OCI-LY3 (cell line): ENCODE measurements around the gene SUCLG2.

Source experiments
- H2AFZ ChIP-seq: fragments of 200-600, 300-600 bp; shearing (Covaris generic); 2 replicates; pipeline ENCODE4 v1.6.0; 2014; ENCODE audit warnings: antibody characterized with exemption, low read depth, low read length
- H3K27ac ChIP-seq: fragments of 200-600, 300-600 bp; sonication (generic); 2 replicates; pipeline ENCODE4 v1.5.1; 2014; ENCODE audit warnings: mild to moderate bottlenecking, low read length, moderate library complexity, mixed read lengths
- H3K27me3 ChIP-seq: fragments of 200-600, 300-600 bp; sonication (generic); 2 replicates; pipeline ENCODE4 v1.6.1; 2014; ENCODE audit warnings: low read depth, low read length, mixed read lengths
- H3K36me3 ChIP-seq: fragments of 200-600, 300-600 bp; sonication (generic); replicated peaks from 2 replicates; pipeline ENCODE3; 2014; ENCODE audit warnings: low read depth, low read length, mixed read lengths
- H3K4me1 ChIP-seq: fragments of 300-600, 200-600 bp; sonication (generic); 2 replicates; pipeline ENCODE4 v1.6.1; 2014; ENCODE audit warnings: low read length, mixed read lengths
- H3K4me2 ChIP-seq: fragments of 200-600, 300-600 bp; sonication (generic); 2 replicates; pipeline ENCODE4 v1.6.1; 2014; ENCODE audit warnings: low read length, mixed read lengths
- H3K4me3 ChIP-seq: fragments of 300-600, 200-600 bp; sonication (generic); 2 replicates; pipeline ENCODE4 v1.5.1; 2014; ENCODE audit warnings: antibody characterized with exemption, mild to moderate bottlenecking, low read length, moderate library complexity
- H3K79me2 ChIP-seq: fragments of 300-600, 200-600 bp; shearing (Covaris generic); 2 replicates; pipeline ENCODE4 v1.6.1; 2014; ENCODE audit warnings: mild to moderate bottlenecking, low read length, mixed read lengths
- H3K9ac ChIP-seq: fragments of 300-600, 200-600 bp; shearing (Covaris generic); 2 replicates; pipeline ENCODE4 v1.6.0; 2014; ENCODE audit warnings: mild to moderate bottlenecking, low read length, moderate library complexity
- H3K9me3 ChIP-seq: fragments of 200-600, 300-600 bp; shearing (Covaris generic); 2 replicates; pipeline ENCODE4 v1.6.1; 2014; ENCODE audit warnings: low read length, mixed read lengths; ENCODE audit not compliant: insufficient read depth
- H4K20me1 ChIP-seq: fragments of 200-600, 300-600 bp; sonication (generic); 2 replicates; pipeline ENCODE4 v1.6.1; 2016; ENCODE audit warnings: low read length, mixed read lengths; ENCODE audit not compliant: insufficient read depth
- EZH2phosphoT487 ChIP-seq: fragments of 200-600 bp; shearing (Covaris generic); IDR thresholded peaks from 2 replicates; pipeline ENCODE4 v1.6.1; 2018; ENCODE audit warnings: antibody characterized with exemption, mixed run types, low read depth
- TF ChIP-seq, protein P1 (sequence below): fragments of 200-600, 300-600 bp; sonication (generic); IDR thresholded peaks from 2 replicates; pipeline ENCODE4 v1.5.1; 2014; ENCODE audit warnings: antibody characterized with exemption, low read length, low read depth

Gene SUCLG2

DNA sequence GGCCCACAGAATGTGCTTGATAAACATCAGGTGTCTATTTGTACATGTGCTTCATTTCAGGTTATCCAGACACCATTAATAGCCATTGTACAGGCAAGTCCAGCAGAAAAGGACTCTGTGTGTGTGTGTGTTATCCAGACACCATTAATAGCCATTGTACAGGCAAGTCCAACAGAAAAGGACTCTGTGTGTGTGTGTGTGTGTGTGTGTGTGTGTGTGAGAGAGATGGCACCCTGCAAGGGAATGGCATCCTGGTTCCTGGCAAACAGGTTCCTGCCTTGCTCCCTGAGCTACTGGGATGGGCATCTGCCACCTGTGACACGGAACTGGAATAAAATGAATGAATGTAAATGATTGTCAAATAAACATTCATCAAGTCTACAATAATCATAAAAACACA is 11.7 kb downstream of the SUCLG2 start:
- TF ChIP-seq, protein P1, sequence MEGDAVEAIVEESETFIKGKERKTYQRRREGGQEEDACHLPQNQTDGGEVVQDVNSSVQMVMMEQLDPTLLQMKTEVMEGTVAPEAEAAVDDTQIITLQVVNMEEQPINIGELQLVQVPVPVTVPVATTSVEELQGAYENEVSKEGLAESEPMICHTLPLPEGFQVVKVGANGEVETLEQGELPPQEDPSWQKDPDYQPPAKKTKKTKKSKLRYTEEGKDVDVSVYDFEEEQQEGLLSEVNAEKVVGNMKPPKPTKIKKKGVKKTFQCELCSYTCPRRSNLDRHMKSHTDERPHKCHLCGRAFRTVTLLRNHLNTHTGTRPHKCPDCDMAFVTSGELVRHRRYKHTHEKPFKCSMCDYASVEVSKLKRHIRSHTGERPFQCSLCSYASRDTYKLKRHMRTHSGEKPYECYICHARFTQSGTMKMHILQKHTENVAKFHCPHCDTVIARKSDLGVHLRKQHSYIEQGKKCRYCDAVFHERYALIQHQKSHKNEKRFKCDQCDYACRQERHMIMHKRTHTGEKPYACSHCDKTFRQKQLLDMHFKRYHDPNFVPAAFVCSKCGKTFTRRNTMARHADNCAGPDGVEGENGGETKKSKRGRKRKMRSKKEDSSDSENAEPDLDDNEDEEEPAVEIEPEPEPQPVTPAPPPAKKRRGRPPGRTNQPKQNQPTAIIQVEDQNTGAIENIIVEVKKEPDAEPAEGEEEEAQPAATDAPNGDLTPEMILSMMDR = no peak
- no peak for TF ChIP-seq EZH2phosphoT487
- H3K27me3 ChIP-seq = no peaks in the 10 kb centered on the region
- H3K4me2 ChIP-seq = no peak overlapping the region
- H3K9me3 ChIP-seq = no peaks in the 10 kb centered on the region
- no peak overlapping the region for H3K9ac ChIP-seq
- peaks cover 94% of the 10 kb centered on the region for H3K79me2 ChIP-seq
- no peak overlapping the region for H2AFZ ChIP-seq
- H4K20me1 ChIP-seq = peaks cover 86% of the 10 kb centered on the region
- peaks cover 25% of the 10 kb centered on the region for H3K36me3 ChIP-seq
- no peak overlapping the region for H3K4me3 ChIP-seq
- peaks cover 5% of the 10 kb centered on the region for H3K4me1 ChIP-seq
- H3K27ac ChIP-seq = no peak overlapping the region

DNA sequence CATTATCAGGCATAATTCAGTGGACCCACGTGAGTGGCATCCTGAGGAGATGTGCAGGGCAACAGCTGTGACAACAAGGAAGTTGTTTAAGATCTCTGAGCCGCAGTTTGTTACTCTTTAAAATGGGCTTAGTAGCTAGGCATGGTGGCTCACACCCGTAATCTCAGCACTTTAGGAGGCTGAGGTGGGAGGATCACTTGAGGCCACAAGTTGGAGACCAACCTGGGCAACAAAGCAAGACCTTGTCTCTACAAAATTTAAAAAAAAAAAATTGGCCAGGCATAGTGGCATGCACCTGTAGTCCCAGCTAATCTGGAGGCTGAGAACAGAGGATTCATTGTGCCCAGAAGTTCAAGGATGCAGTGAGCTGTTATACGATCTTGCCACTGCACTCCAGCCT is 12.2 kb downstream of the SUCLG2 start:
- Histone ChIP-seq H3K27me3 (no peaks in the 10 kb centered on the region), H3K4me1 (no peaks in the 10 kb centered on the region; the same call in 1 of the 2 replicates), H3K27ac (no peak overlapping the region), H3K4me2 (no peak overlapping the region), H3K36me3 (peaks cover 23% of the 10 kb centered on the region), H4K20me1 (peaks cover 85% of the 10 kb centered on the region), H3K79me2 (peaks cover 94% of the 10 kb centered on the region), H3K9me3 (no peaks in the 10 kb centered on the region), H2AFZ (no peak overlapping the region), H3K9ac (no peak overlapping the region), H3K4me3 (no peak overlapping the region)
- no peak for TF ChIP-seq EZH2phosphoT487
- TF ChIP-seq, protein P1 = no peak

DNA sequence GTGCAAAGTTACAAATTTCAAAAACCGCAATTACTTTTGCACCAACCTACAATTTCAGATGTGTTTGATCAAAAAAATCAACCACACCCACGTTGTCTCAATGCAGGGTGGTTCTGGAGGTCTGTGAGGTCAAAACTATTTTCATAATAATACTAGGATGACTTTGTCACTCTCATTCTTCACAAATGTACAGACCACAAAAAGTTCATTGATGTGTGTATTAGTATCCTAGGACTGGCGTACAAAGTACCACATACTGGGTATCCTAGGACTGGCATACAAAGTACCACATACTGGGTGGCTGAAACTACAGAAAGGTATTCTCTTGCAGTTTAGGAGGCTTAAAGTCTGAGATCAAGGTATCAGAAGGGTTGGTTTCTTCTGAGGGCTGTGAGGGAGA is 13.0 kb downstream of the SUCLG2 start:
- peaks cover 92% of the 10 kb centered on the region for H3K79me2 ChIP-seq

DNA sequence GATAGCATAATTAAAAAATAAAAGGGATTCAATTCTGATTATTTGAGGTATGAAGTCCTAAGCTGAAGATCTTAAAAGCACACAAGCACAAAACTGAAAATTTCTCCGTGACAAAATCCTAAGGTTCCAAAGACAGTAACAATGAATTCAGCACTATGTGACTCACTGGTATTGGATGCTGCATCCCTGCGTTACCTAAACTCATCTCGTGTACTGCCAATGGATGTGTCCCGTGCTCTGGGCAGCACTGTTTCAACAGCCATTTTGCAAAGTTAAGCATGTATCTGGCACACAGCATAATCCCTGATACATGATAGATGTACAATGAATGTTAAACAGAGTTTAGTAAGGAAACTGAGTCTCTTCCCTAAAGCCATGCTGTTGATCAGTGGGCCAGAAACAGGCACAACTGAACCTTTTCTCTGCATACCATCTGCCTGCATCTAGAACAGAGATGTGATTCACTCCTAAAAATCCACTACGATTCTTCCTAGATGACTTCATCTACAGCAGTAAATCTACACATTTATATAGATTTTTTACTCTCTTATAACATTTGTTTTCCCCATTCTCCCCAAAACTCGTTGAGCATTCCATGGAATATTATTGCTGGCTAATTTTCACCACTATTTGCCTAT is 14.3 kb downstream of the SUCLG2 start:
- TF ChIP-seq, protein P1 = no peak
- TF ChIP-seq EZH2phosphoT487 = no peak
- Histone ChIP-seq H3K27me3 (no peaks in the 10 kb centered on the region), H3K9ac (no peak overlapping the region), H3K79me2 (peaks cover 91% of the 10 kb centered on the region), H3K4me1 (no peaks in the 10 kb centered on the region), H3K4me3 (no peak overlapping the region), H4K20me1 (peaks cover 87% of the 10 kb centered on the region), H2AFZ (no peak overlapping the region), H3K27ac (no peak overlapping the region), H3K36me3 (peaks cover 23% of the 10 kb centered on the region), H3K9me3 (no peaks in the 10 kb centered on the region), H3K4me2 (no peak overlapping the region)

More for the DNA sequence above, 13.0 kb downstream of the SUCLG2 start:
- H3K27me3 ChIP-seq = no peaks in the 10 kb centered on the region
- H3K4me1 ChIP-seq = no peaks in the 10 kb centered on the region
- H3K9me3 ChIP-seq = no peaks in the 10 kb centered on the region
- H3K4me2 ChIP-seq = no peak overlapping the region
- H3K4me3 ChIP-seq = no peak overlapping the region
- no peak for TF ChIP-seq EZH2phosphoT487
- TF ChIP-seq, protein P1 = no peak
- no peak overlapping the region for H2AFZ ChIP-seq
- H3K36me3 ChIP-seq = peaks cover 16% of the 10 kb centered on the region
- H3K27ac ChIP-seq = no peak overlapping the region
- H3K9ac ChIP-seq = no peak overlapping the region
- peaks cover 83% of the 10 kb centered on the region for H4K20me1 ChIP-seq
